Activated naive CD4-positive, alpha-beta T cell treated with anti-CD3 and anti-CD28 coated beads, Interleukin-2, amount 10 ng/mL, durations not matched to agents 7 days and 5 days (primary cell): ENCODE measurements around the gene GALT.
"Not testable (repeated sequence)": the region's sequence is repeated elsewhere in the genome, so short reads cannot be mapped to it uniquely, and the experiment has no call there.

Experiments used
- CTCF ChIA-PET: fragments of 350-600 bp; sonication (Branson Sonifier 250); formaldehyde crosslinking; loops from one replicate; lab custom pipeline; 2021; ENCODE audit warnings: antibody characterized with exemption; lab: Charles Lee
- DNase-seq: peaks from one replicate; pipeline ENCODE4 v3.0.0-alpha.2; 2020
- H3K27ac Mint-ChIP-seq: one replicate; pipeline ENCODE4 v1.8.0; 2021; ENCODE audit warnings: mild to moderate bottlenecking, moderate library complexity, mixed read lengths
- H3K27me3 Mint-ChIP-seq: one replicate; pipeline ENCODE4 v1.8.0; 2021; ENCODE audit warnings: mild to moderate bottlenecking, mixed read lengths
- H3K36me3 Mint-ChIP-seq: one replicate; pipeline ENCODE4 v1.8.0; 2021; ENCODE audit warnings: mixed read lengths
- H3K4me1 Mint-ChIP-seq: one replicate; pipeline ENCODE4 v1.8.0; 2021; ENCODE audit warnings: mixed read lengths
- H3K4me3 Mint-ChIP-seq: one replicate; pipeline ENCODE4 v1.8.0; 2021; ENCODE audit warnings: mild to moderate bottlenecking, moderate library complexity, mixed read lengths
- H3K9me3 Mint-ChIP-seq: one replicate; pipeline ENCODE4 v1.8.0; 2021; ENCODE audit warnings: mixed read lengths

The GALT gene

DNA sequence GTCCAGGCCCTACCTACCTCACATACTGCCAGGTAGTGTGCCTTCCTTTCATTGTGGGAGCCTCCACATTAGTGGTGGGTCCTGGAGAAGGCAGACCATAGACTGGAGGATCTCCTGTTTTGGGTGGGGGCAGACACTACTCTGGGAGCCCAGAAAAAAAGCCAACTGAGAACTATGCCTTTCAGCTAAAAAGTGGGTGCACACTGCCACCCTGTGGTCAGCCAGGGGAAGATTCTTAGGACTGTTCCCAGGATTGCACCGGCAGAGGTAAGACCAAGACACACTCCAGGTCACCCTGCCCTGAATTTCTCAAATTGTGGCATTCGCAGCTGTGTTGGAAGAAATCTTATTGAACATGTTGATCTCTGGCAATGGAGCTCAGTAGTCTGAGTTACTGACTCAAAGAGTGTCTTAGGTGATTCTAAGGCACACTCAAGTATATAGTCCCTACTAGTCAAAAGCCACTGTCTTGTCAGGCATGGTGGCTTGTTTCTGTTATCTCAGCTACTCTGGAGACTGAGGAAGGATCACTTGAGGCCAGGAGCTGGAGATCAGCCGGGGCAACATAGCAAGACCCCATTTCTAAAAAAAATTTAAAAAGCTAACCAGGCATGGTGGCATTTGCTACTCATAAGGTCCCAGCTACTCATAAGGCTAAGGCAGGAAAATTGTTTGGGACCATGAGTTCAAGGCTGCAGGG is 12.5 kb upstream of the GALT start:
- CTCF ChIA-PET: interaction anchor here (0.6 to 9.9 kb wide), 18 partner anchors 9 to 302 kb away, joined by 3 to 130 read pairs (median 6); partner anchors contain the start of genes DCTN3, GALT and RPP25L
- Mint-ChIP-seq H3K4me3 (no peak overlapping the region), H3K36me3 (peaks cover 12% of the 10 kb centered on the region), H3K27me3 (peaks cover 24% of the 10 kb centered on the region), H3K4me1 (peaks cover 50% of the 10 kb centered on the region), H3K27ac (no peak overlapping the region), H3K9me3 (no peaks in the 10 kb centered on the region)
- peak; percentile 87 for DNase-seq

GRCh38 chr9:34634551-34635248 is 11.8 kb upstream of the GALT start:
- no peak overlapping the region for H3K27ac Mint-ChIP-seq
- no peak for DNase-seq
- H3K9me3 Mint-ChIP-seq: no peaks in the 10 kb centered on the region
- peaks cover 17% of the 10 kb centered on the region for H3K27me3 Mint-ChIP-seq
- CTCF ChIA-PET: interaction anchor here (0.7 to 9.9 kb wide), 19 partner anchors 8 to 303 kb away, joined by 3 to 130 read pairs (median 5); partner anchors contain the start of genes DCTN3, GALT and RPP25L
- peaks cover 46% of the 10 kb centered on the region for H3K4me1 Mint-ChIP-seq
- H3K36me3 Mint-ChIP-seq: peaks cover 12% of the 10 kb centered on the region
- H3K4me3 Mint-ChIP-seq: no peak overlapping the region

DNA sequence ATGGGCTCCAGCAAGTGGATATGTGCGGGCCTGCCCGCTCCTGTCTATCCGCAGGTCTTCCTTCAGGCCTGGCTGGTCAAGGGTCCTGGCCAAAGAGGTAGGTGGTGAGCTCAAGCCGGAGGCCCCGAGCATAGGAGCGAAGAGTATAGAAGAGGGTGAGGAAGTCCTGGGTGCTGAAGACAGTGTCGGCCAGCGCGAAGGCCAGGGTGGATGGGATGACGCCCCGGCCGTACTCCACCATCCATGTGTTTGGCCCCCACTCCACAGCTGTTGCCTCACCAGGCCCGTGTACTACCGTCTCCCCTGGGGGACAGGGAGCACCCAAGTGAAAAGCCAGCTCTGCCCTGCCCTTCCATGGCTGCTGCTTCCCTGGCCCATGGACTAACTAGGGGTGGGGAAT is 10.9 kb upstream of the GALT start:
- Mint-ChIP-seq H3K27me3 (peaks cover 9% of the 10 kb centered on the region), H3K4me3 (peak overlapping the region; percentile 59), H3K36me3 (peaks cover 12% of the 10 kb centered on the region), H3K27ac (no peak overlapping the region), H3K4me1 (peaks cover 42% of the 10 kb centered on the region), H3K9me3 (no peaks in the 10 kb centered on the region)
- CTCF ChIA-PET: interaction anchor here (0.7 to 9.9 kb wide), 7 partner anchors 11 to 112 kb away, joined by 3 to 130 read pairs (median 33); partner anchors contain the start of genes DCTN3, ENHO, GALT and RPP25L
- DNase-seq: no peak

DNA sequence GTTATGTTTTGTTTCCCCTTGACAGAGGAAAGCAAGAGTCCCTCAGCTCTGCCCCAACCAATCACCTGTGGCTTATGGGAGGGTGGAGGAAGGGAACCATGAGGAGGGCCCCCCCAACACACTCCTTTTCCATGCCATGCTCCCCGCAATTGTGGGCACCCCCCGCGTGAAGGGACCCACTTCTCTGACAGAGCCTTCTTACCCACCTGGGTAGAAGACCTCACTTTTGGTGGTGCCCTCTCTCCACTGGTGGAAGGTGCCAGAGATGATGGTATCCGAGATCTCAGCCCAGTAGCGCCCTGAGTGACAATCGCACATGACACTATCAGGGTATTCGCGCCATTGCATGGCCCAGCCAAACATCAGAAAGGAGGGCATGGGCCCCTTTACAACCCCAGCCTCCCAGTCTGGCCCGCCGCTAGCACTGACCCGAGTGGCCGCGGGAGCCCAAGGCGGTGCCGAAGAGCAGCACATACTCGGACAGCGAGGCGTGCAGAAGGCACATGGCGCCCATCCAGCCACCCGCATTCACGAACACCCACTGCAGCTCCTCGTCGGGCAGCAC is 9.6 kb upstream of the GALT start:
- Mint-ChIP-seq H3K27ac (peak overlapping the region; percentile 83), H3K36me3 (peaks cover 12% of the 10 kb centered on the region), H3K4me1 (peaks cover 42% of the 10 kb centered on the region), H3K4me3 (peak overlapping the region; percentile 88), H3K27me3 (no peaks in the 10 kb centered on the region), H3K9me3 (no peaks in the 10 kb centered on the region)
- DNase-seq: peak; percentile 30
- CTCF ChIA-PET: interaction anchor here (0.9 to 9.9 kb wide), 7 partner anchors 10 to 348 kb away, joined by 3 to 130 read pairs (median 7); partner anchors contain the start of genes DCTN3, GALT and RPP25L

DNA sequence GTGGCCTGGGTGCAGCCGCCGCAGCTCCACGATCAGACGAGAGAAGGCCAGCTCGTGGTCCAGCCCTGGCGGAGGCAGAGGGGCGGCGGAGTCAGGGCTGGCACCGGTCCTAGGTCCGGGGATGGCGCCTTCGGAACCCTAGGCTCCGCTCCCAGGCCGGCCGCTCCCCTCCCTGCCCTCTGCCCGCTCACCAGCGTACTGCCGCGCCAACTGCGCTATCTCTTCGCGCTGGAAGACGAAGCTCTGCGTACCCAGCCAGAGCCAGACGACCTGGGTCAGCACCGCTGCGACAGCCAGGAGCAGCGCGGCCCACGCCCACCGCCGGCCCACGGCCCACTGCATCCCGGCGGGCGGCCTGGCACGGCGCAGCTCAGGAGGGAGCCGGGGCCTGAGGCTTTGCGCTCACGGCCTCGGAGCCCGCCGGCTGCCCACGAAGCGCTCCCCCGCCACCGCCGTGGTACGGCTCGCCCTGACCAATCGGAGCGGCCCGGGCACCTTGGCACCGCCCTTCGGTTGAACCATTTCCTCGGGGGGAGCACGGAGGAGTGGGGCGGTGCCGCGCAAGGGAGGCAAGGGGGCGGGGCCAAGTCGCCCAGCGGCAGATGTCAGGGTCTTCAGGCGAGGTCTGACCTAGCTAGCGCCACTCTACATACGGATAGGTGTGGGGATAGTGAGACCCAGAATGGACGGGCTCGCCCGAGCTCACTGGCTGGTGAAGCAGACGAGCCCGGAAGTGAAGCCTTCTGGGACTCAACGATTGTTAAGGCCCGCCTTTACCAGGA is 8.9 kb upstream of the GALT start, which contains the start of gene SIGMAR1:
SIGMAR1 (minus strand) TSS at position 432 of the 782 bp plus-strand sequence; CDS start at position 342, 90 bp downstream.
- Mint-ChIP-seq H3K27me3 (no peaks in the 10 kb centered on the region), H3K4me3 (peak within 1 kb of the TSS; percentile 88), H3K27ac (peak within 1 kb of the TSS; percentile 89), H3K9me3 (no peaks in the 10 kb centered on the region), H3K4me1 (peaks cover 42% of the 10 kb centered on the region), H3K36me3 (peaks cover 12% of the 10 kb centered on the region)
- CTCF ChIA-PET: interaction anchor here (0.9 to 9.9 kb wide), 11 partner anchors 9 to 348 kb away, joined by 3 to 130 read pairs (median 4); partner anchors contain the start of genes DCTN3, GALT and RPP25L
- DNase-seq: peak; percentile 95

DNA sequence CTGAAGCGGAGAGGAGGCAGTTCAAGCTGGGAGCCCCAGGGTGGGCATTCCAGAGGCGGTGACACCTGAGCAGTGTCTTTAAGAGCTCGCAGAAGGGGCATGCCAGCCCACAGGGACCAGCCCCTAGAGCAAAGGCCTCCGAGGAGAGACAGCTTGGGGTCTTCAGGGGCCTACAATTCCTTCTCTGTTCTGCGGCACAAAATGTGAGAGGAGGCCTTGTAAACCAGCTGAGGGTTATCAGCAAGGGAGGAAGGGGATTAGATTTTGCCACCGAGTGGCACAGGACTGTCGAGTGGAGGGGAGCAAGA is 8.4 kb upstream of the GALT start:
- Mint-ChIP-seq H3K9me3 (no peaks in the 10 kb centered on the region), H3K27ac (peak overlapping the region; percentile 89), H3K27me3 (no peaks in the 10 kb centered on the region), H3K4me1 (peaks cover 42% of the 10 kb centered on the region), H3K36me3 (peaks cover 12% of the 10 kb centered on the region), H3K4me3 (peak overlapping the region; percentile 88)
- no peak for DNase-seq
- CTCF ChIA-PET: interaction anchor here (0.9 to 9.9 kb wide), 10 partner anchors 9 to 347 kb away, joined by 3 to 130 read pairs (median 4); partner anchors contain the start of genes DCTN3, GALT and RPP25L

DNA sequence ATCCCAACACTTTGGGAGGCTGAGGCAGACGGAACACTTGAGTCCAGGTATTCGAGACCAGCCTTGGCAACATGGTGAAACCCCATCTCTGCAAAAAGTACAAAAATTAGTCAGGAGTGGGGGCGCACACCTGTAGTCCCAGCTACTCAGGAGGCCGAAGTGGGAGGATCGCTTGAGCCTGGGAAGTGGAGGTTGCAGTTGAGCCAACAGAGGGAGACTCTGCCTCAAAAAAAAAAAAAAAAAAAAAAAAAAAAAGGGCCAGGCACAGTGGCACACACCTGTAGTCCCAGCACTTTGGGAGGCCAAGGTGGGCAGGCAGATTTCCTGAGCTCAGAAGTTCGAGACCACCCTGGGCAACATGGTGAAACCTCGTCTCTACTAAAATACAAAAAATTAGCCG is 7.2 kb upstream of the GALT start:
- CTCF ChIA-PET: interaction anchor here (3.4 kb wide), 1 partner anchor 8 kb away, joined by 36 read pairs; the partner anchor contains the start of gene GALT
- H3K27ac Mint-ChIP-seq, H3K27me3 Mint-ChIP-seq, DNase-seq, H3K4me3 Mint-ChIP-seq, H3K9me3 Mint-ChIP-seq: not testable (repeated sequence)
- H3K4me1 Mint-ChIP-seq: peaks cover 36% of the 10 kb centered on the region
- peaks cover 12% of the 10 kb centered on the region for H3K36me3 Mint-ChIP-seq

DNA sequence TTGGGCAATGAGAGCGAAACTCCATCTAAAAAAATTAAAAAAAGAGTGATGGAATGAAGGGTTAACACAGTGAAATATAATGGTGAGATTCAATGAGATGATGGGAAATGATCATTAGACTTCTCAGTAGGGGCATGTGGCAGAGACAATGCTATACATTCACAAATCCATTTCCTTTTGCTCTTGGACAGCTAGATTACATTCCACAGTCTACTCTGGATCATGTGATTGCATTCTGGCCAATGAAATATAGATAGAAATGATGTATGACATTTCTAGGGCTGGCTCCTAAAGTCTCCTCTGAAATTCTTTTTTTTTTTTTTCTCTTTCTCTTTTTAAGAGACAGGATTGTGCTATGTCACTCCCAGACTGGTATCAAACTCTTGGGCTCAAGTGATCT is 3.8 kb upstream of the GALT start:
- peaks cover 8% of the 10 kb centered on the region for H3K36me3 Mint-ChIP-seq
- CTCF ChIA-PET: interaction anchor here (1.4 kb wide), 1 partner anchor 9 kb away, joined by 9 read pairs; no protein-coding TSS in a partner anchor
- no peaks in the 10 kb centered on the region for H3K27me3 Mint-ChIP-seq
- peaks cover 29% of the 10 kb centered on the region for H3K4me1 Mint-ChIP-seq
- no peak overlapping the region for H3K4me3 Mint-ChIP-seq
- H3K9me3 Mint-ChIP-seq: no peaks in the 10 kb centered on the region
- no peak for DNase-seq
- peak overlapping the region; percentile 21 for H3K27ac Mint-ChIP-seq

DNA sequence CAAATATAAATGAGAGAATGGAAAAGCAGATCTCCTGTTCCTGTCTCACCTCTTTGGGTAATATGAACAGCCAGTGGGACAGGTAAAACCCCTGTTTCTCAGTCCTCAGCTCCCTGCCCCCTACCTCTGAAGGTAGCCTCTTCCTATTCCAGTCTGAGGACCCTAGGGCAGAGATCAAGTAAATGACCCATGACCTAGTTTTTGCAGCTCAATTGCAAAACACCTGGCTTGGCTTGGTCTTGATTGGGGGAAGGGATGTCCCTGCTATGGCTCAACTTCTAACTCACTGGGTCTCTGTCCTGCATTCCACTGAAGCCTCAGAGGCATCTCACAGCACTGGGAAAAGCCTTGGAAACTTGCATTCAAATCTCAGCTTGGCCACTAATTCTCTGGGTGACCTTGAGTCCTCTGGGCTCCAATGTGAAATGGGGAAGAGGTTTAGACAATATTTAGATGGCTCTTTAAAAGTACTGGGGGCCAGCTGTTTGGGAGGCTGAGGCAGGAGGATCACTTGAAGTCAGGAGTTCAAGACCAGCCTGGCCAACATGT is 1.6 kb upstream of the GALT start:
- no peak for DNase-seq
- no peaks in the 10 kb centered on the region for H3K9me3 Mint-ChIP-seq
- H3K27me3 Mint-ChIP-seq: no peaks in the 10 kb centered on the region
- peaks cover 29% of the 10 kb centered on the region for H3K36me3 Mint-ChIP-seq
- H3K4me3 Mint-ChIP-seq: no peak overlapping the region
- peaks cover 33% of the 10 kb centered on the region for H3K4me1 Mint-ChIP-seq
- H3K27ac Mint-ChIP-seq: no peak overlapping the region
- CTCF ChIA-PET: interaction anchor here (0.9 to 4.5 kb wide), 3 partner anchors 10 to 20 kb away, joined by 3 to 33 read pairs (median 4); no protein-coding TSS in a partner anchor

DNA sequence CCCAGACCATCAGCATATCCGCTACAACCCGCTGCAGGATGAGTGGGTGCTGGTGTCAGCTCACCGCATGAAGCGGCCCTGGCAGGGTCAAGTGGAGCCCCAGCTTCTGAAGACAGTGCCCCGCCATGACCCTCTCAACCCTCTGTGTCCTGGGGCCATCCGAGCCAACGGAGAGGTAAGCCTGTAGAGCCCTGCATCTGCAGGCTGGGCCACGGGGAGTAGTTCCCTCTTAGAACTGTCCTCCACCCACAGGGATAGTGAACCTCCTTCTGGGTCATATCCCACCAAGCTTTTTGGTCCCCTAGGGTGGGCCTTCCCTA is 569 bp downstream of the GALT start:
- Mint-ChIP-seq H3K27me3 (no peaks in the 10 kb centered on the region), H3K36me3 (peaks cover 34% of the 10 kb centered on the region), H3K4me1 (peaks cover 36% of the 10 kb centered on the region), H3K9me3 (no peaks in the 10 kb centered on the region), H3K4me3 (peak overlapping the region; percentile 97), H3K27ac (peak overlapping the region; percentile 91)
- CTCF ChIA-PET: interaction anchor here (0.6 to 4.5 kb wide), 9 partner anchors 9 to 1300 kb away, joined by 3 to 36 read pairs (median 7); partner anchors contain the start of genes CCL27, DCTN3 and SIGMAR1
- no peak for DNase-seq

DNA sequence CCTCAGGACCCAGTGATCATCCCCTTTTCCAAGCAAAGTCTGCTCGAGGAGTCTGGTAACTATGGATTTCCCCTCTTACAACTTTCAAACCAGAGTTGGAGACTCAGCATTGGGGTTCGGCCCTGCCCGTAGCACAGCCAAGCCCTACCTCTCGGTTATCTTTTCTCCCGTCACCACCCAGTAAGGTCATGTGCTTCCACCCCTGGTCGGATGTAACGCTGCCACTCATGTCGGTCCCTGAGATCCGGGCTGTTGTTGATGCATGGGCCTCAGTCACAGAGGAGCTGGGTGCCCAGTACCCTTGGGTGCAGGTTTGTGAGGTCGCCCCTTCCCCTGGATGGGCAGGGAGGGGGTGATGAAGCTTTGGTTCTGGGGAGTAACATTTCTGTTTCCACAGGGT is 1.2 kb downstream of the GALT start:
- Mint-ChIP-seq H3K36me3 (peaks cover 37% of the 10 kb centered on the region), H3K4me3 (peak overlapping the region; percentile 97), H3K27me3 (no peaks in the 10 kb centered on the region), H3K4me1 (peaks cover 41% of the 10 kb centered on the region), H3K9me3 (no peaks in the 10 kb centered on the region), H3K27ac (peak overlapping the region; percentile 91)
- peak; percentile 42 for DNase-seq
- CTCF ChIA-PET: interaction anchor here (1.0 to 4.5 kb wide), 5 partner anchors 9 to 15 kb away, joined by 3 to 36 read pairs (median 33); partner anchors contain the start of genes CCL27 and SIGMAR1

DNA sequence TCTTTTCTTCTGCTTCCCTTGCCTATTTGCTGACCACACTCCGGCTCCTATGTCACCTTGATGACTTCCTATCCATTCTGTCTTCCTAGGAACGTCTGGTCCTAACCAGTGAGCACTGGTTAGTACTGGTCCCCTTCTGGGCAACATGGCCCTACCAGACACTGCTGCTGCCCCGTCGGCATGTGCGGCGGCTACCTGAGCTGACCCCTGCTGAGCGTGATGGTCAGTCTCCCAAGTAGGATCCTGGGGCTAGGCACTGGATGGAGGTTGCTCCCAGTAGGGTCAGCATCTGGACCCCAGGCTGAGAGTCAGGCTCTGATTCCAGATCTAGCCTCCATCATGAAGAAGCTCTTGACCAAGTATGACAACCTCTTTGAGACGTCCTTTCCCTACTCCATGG is 2.2 kb downstream of the GALT start:
- DNase-seq: no peak
- peaks cover 46% of the 10 kb centered on the region for H3K4me1 Mint-ChIP-seq
- H3K9me3 Mint-ChIP-seq: no peaks in the 10 kb centered on the region
- H3K27ac Mint-ChIP-seq: no peak overlapping the region
- H3K27me3 Mint-ChIP-seq: no peaks in the 10 kb centered on the region
- H3K36me3 Mint-ChIP-seq: peaks cover 37% of the 10 kb centered on the region
- H3K4me3 Mint-ChIP-seq: peak overlapping the region; percentile 97
- CTCF ChIA-PET: interaction anchor here (0.8 to 3.4 kb wide), 2 partner anchors 14 kb away, joined by 3 to 36 read pairs; partner anchors contain the start of gene CCL27

GRCh38 chr9:34650816-34651215 is 4.3 kb downstream of the GALT start:
- H3K4me1 Mint-ChIP-seq: peaks cover 45% of the 10 kb centered on the region
- CTCF ChIA-PET: interaction anchor here (1.1 kb wide), 1 partner anchor 13 kb away, joined by 4 read pairs; no protein-coding TSS in a partner anchor
- no peak overlapping the region for H3K27ac Mint-ChIP-seq
- H3K27me3 Mint-ChIP-seq: no peaks in the 10 kb centered on the region
- no peak for DNase-seq
- peaks cover 37% of the 10 kb centered on the region for H3K36me3 Mint-ChIP-seq
- no peaks in the 10 kb centered on the region for H3K9me3 Mint-ChIP-seq
- no peak overlapping the region for H3K4me3 Mint-ChIP-seq
